Hippocampal formation (tissue), 2 donors: ENCODE results near the gene MPV17.
"Not testable (repeated sequence)": the region's sequence is repeated elsewhere in the genome, so short reads cannot be mapped to it uniquely, and the experiment has no call there.

Experiments
- DNase-seq, 2 donors: peaks; one replicate each; lab custom pipeline; 2025; lab: John Stamatoyannopoulos, UW

MPV17 gene

GRCh38 chr2:27322301-27322765 is 564 bp downstream of the MPV17 start:
- no peak for DNase-seq

GRCh38 chr2:27320958-27321543 is 1.8 kb downstream of the MPV17 start:
- no peak for DNase-seq

DNA sequence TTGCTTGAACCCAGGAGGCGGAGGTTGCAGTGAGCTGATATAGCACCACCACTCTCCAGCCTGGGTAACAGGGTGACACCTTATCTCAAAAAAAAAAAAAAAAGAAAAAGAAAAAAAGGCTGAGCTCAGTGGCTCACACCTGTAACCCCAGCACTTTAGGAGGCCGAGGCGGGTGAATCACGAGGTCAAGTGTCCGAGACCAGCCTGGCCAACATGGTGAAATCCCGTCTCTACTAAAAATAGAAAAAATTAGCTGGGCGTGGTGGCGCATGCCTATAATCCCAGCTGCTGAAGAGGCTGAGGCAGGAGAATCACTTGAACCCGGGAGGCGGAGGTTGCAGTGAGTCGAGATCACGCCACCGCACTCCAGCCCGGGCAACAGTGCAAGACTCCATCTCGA is 3.1 kb downstream of the MPV17 start:
- DNase-seq, result not testable (repeated sequence)

- peak; percentile 17 to 39 for DNase-seq
These were observed 6.1 kb downstream of the MPV17 start for GRCh38 chr2:27316655-27317412.

DNA sequence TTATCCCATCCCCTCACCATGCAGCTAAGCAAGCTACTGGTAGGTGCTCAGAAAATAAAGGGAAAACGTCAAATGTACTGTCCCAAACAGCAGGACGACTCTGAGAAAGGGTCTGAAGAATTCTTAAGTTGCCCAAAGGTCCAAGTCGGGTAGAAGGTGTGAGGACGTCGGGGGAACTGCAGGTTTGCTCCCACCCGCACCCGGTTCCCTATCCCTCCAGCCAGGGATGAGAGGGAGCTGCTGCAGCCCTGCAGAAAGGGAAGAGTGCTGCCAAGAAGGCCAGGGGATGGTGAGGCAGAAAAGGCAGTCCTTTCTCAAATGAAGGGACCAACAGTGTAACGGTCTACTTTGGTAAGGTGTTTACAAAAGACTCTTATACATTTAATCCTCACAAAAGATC is 7.8 kb downstream of the MPV17 start:
- DNase-seq, result no peak

- no peak for DNase-seq
These were observed 8.2 kb downstream of the MPV17 start for GRCh38 chr2:27314709-27315108.

- no peak for DNase-seq
These were observed 8.8 kb downstream of the MPV17 start for GRCh38 chr2:27313882-27314645.

- DNase-seq, result no peak
These were observed 10.7 kb downstream of the MPV17 start for GRCh38 chr2:27312152-27312551.

- DNase-seq, result no peak
These were observed 13.2 kb downstream of the MPV17 start for GRCh38 chr2:27309651-27310050.

GRCh38 chr2:27308359-27308881 is 14.5 kb downstream of the MPV17 start, which contains the start of gene UCN:
UCN (minus strand) TSS chr2:27308445; CDS start chr2:27307895, 550 bp downstream.
- DNase-seq, result no peak

DNA sequence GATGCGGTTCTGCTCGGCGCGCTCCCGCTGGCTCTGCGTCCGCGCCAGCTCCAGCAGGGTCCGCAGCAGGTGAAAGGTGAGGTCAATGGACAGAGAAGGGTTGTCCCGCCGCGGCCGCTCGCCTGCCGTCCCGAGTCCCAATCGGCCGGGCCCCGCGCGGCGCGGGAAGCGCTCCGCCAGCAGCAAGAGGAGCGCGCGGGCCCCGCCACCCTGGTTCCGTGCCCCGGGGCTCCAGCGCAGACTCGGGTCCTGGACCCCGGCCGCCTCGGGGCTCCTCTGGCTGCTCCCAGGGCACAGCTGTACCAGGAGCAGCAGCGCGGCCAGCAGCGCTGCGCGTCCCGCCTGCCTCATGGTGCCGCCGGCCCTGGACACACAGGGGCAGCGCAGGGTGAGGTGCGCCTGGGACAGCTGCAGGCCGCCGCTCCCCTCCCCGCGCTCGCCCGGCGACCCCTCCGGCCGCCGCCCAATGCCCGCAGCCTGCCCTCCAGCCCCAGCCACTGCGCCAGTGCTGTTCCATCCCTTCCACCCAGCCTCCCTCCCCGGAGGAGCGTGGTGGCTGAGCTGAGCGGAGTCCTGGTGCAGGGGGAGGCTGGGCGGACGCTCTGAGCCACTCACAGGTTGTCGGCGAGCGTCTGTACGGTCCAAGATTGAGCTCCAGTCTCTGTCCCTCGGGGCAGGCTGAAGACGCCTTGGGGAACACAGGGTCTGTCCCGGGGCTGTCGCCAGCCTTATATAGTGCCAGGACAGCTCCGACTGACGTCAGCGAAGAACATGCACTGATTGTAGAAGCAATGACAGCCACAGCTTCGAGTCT is 15.1 kb downstream of the MPV17 start:
- DNase-seq, result no peak

GRCh38 chr2:27307287-27307544 is 15.7 kb downstream of the MPV17 start:
- DNase-seq, result no peak

- no peak for DNase-seq
These were observed 16.2 kb downstream of the MPV17 start for GRCh38 chr2:27306573-27307286.

DNA sequence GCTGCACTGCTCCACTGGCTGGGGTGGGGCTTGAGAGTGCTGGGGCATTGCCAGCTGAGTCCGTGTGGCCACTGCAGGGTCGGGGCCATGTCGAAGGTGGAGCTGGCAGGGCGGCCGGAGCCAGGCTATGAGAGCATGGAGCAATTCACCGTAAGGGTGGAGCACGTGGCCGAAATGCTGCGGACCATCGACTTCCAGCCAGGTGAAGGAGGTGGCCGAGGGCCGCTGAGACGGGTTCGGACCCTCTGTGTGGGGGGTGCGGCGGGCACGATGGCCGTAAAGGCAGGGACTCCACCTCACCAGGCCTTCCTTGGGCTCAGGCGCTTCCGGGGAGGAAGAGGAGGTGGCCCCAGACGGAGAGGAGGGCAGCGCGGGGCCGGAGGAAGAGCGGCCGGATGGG is 16.8 kb downstream of the MPV17 start:
- DNase-seq, result no peak

DNA sequence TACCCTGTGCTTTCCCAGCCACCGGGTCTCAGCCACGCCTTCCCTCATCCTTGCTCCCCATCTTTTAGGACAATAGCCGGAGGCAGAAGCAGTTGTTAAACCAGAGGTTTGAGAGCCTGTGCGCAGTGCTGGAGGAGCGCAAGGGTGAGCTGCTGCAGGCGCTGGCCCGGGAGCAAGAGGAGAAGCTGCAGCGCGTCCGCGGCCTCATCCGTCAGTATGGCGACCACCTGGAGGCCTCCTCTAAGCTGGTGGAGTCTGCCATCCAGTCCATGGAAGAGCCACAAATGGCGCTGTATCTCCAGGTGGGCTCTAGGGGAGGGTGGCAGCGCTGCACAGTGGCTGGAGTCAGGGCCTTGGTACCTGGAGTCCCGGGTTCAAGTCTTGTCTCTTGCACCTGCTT is 17.4 kb downstream of the MPV17 start:
- no peak for DNase-seq

GRCh38 chr2:27304488-27305240 is 18.2 kb downstream of the MPV17 start:
- DNase-seq, result no peak

GRCh38 chr2:27303093-27304025 is 19.5 kb downstream of the MPV17 start:
- peak in 1 of 2 donors; percentile 61 for DNase-seq

DNA sequence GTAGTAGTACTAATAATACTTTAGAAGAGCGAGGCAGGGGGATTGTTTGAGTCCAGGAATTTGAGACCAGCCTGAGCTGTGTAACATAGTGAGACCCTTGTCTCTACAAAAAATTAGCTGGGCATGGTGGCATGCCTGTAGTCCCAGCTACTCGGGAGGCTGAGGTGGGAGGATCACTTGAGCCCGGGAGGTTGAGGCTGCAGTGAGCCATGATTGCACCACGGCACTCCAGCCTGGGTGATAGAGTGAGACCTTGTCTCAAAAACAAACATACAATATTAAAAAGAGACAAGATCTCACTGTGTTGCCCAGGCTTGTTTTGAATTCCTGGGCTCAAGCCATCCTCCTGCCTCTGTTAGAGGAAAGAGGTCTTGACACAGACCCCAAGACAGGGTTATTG is 22.3 kb downstream of the MPV17 start:
- not testable (repeated sequence) for DNase-seq

DNA sequence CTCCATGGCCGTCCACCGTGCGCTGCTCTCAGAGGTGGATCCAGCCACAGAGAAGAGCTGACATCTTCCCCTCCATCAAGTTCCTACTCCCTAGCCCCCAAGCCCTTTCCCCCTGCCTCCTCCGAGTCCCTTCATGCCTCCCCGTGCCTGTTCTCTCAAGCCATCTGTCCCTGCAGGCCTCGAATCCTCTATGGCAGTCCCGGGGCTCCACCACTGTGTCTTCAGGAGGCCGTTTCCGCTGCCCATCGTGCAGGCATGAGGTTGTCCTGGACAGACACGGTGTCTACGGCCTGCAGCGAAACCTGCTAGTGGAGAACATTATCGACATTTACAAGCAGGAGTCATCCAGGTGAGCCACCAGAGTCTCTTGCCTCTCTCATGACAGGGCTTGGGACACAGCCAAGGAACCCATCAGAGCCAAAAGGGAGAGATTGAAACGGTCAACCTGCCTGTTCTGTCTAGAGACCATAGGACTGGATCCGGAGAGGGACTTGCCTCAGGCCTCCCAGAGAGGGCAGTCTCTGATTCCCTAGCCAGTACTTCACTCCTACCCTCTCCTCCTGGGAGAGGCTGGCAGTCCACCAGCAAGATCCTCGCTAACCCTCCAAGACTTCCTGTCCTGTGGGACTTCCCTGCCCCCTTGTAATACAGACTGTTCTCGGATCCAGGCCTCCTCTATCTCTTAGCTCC is 24.4 kb downstream of the MPV17 start:
- DNase-seq, result no peak
